ENCODE measurements around the gene OR7D2.

GRCh38 chr19:9146882-9147281 is 31.9 kb upstream of the OR7D2 start:
- TF ChIP-seq EP300 (conservative IDR thresholded peaks at IDR 0.05; ENCODE audit: poor library complexity, severe bottlenecking) (no peak), REST (IDR thresholded peaks at IDR 0.05; ENCODE audit: borderline replicate concordance) (no peak), POLR2AphosphoS5 (IDR thresholded peaks at IDR 0.05) (no peak), TAF1 (IDR thresholded peaks at IDR 0.05; ENCODE audit: low read depth) (no peak), EZH2 (IDR thresholded peaks at IDR 0.05; ENCODE audit: borderline replicate concordance, insufficient read depth, low read length, poor library complexity, severe bottlenecking) (no peak), RAD21 (conservative IDR thresholded peaks at IDR 0.05) (no peak)
- TF ChIP-seq, protein P1, sequence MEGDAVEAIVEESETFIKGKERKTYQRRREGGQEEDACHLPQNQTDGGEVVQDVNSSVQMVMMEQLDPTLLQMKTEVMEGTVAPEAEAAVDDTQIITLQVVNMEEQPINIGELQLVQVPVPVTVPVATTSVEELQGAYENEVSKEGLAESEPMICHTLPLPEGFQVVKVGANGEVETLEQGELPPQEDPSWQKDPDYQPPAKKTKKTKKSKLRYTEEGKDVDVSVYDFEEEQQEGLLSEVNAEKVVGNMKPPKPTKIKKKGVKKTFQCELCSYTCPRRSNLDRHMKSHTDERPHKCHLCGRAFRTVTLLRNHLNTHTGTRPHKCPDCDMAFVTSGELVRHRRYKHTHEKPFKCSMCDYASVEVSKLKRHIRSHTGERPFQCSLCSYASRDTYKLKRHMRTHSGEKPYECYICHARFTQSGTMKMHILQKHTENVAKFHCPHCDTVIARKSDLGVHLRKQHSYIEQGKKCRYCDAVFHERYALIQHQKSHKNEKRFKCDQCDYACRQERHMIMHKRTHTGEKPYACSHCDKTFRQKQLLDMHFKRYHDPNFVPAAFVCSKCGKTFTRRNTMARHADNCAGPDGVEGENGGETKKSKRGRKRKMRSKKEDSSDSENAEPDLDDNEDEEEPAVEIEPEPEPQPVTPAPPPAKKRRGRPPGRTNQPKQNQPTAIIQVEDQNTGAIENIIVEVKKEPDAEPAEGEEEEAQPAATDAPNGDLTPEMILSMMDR (IDR thresholded peaks at IDR 0.05; ENCODE audit: poor library complexity, severe bottlenecking) = no peak

Data from neural cell (in vitro differentiated cells).